ENCODE data around the gene H1-8. TPM values are rescaled to one million over a fixed set of nuclear protein-coding genes. Genes with fewer than 3 reads are reported as not detected.

Gene H1-8
- total RNA-seq, 1 donor from 2014 or later, result not detected

DNA sequence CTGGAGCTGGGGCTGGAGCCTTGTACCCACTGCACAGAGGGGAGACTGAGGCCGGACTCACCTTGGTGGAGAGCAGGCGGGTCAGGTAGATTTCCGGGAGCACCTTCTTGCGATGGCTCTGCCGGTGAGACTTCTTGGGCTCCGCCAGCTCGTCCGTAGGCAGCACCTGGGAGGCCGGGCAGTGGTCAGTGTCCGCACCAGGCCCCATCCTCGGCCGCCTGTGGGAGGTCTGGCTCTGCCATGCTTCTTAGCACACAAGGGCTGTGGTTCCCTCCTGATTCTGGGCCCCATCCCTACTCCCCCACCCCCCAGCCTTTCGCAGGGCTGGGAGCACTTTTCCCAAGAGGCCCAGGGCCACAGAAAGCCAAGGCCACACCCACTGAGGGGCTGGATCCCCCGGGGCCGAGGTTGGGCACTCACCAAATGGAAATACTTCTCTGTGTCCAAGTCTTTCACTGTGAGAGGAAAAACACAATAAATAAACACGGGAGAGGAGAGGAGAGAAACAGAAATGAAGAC, 17.4 kb downstream of the H1-8 start:
- H3K27ac ChIP-seq (replicated peaks), result peak overlapping the region; percentile 93
- DNase-seq, result peak; percentile 60
- peaks cover 75% of the 10 kb centered on the region for H3K36me3 ChIP-seq
- H3K9me3 ChIP-seq (replicated peaks), result no peaks in the 10 kb centered on the region
- H3K4me3 ChIP-seq, result peak overlapping the region; percentile 36
- TF ChIP-seq CTCF (IDR thresholded peaks at IDR 0.05; ENCODE audit: borderline replicate concordance), result no peak
- no peaks in the 10 kb centered on the region for H3K27me3 ChIP-seq (ENCODE audit: low read depth)
- H3K4me1 ChIP-seq, result peaks cover 99% of the 10 kb centered on the region
- intact Hi-C loops (cut with micrococcal nuclease), result no loop called here

DNA sequence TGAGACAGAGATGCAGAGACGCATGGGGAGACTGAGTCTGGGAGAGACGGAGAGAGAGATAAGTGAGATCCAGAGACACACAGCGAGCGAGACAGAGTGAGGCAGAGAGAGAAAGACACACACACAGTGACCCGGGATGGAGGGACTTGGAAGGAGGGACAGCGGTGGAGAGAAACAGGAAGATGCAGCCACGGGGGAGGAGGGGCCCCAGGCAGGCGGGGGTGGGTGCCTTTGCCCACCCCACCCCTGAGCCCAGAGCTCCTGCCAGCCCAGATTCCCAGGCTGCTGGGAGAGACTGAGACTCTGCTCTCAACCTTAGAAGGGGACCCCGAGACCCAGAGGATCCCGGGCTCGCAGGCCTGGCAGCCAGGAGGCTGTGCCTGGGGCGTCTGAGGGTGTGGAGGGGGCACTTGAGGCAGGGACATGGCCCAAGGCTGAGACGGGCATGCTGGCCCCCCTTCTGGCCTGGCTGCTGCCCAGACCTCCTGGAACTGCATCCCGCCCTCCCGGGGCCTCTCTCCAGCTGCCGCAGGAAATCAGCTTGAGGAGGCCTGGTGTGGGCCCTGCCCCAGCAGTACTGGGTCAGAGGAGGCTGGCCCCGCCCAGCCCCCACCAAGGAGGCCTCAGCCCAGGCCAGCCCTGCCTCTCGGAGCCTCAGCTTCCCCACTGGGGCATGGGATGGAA, 18.1 kb downstream of the H1-8 start:
- intact Hi-C loops (cut with micrococcal nuclease), result no loop called here

DNA sequence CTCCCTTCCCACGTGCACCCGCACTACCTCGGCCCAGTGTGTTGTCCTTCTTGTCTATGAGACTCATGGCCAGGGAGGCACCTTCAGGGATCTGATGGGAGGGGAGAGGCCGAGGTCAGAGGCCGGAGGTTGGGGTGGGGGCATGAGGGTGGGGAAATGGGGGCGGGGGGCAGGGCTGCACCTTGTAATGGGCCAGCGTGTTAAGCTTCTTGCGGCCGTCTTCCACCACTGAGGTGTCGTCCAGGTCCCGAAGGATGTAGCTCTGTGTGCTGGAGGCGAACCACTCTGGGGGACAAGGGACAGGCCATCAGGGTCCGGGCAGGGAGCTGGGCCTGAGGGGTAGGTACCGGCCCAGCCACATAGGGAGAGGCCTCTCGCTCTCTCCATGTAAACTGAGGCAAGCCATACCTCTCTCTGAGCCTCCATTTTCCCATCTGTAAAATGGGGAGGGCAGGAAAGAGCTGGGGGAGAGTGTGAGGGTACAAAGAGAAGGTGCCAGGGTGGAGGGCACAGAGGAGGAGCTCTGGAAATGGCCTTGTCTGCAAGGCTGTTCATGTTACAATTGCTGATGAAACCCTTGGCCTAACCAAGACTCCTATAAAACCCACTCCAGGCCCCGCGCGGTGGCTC, 18.8 kb downstream of the H1-8 start:
- Histone ChIP-seq H3K4me3 (peak overlapping the region; percentile 36), H3K27ac (replicated peaks) (peak overlapping the region; percentile 93), H3K4me1 (peaks cover 100% of the 10 kb centered on the region), H3K9me3 (replicated peaks) (no peaks in the 10 kb centered on the region), H3K27me3 (ENCODE audit: low read depth) (no peaks in the 10 kb centered on the region), H3K36me3 (peaks cover 79% of the 10 kb centered on the region)
- intact Hi-C loops (cut with micrococcal nuclease), result no loop called here
- TF ChIP-seq CTCF (IDR thresholded peaks at IDR 0.05; ENCODE audit: borderline replicate concordance), result no peak
- no peak for DNase-seq

More for the DNA sequence above, 18.1 kb downstream of the H1-8 start:
- no peaks in the 10 kb centered on the region for H3K9me3 ChIP-seq (replicated peaks)
- no peaks in the 10 kb centered on the region for H3K27me3 ChIP-seq (ENCODE audit: low read depth)
- H3K4me1 ChIP-seq, result peaks cover 99% of the 10 kb centered on the region
- peak overlapping the region; percentile 93 for H3K27ac ChIP-seq (replicated peaks)
- H3K36me3 ChIP-seq, result peaks cover 79% of the 10 kb centered on the region
- H3K4me3 ChIP-seq, result peak overlapping the region; percentile 36
- DNase-seq, result peak; percentile 88
- TF ChIP-seq CTCF (IDR thresholded peaks at IDR 0.05; ENCODE audit: borderline replicate concordance), result no peak

DNA sequence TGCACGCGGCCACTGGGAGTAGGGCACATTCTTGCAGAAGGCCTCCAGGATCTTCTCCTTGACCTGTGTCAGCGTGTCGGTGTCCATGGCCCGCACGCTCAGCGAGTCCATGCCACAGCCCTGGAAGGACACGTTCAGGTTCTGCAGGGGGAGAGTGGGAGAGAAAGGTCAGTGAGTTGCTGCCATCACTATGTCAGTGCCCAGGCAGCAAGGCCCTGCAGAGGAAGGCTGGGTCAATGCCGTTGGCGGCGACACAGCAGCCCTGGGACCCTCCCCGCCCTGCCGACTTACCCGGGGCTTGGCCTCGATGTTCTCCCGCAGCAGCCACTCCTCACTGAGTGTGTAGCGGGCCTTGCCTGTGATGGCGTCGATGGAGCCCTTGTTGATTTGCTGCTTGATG, 19.8 kb downstream of the H1-8 start:
- intact Hi-C loops (cut with micrococcal nuclease), result no loop called here
- no peaks in the 10 kb centered on the region for H3K9me3 ChIP-seq (replicated peaks)
- peaks cover 76% of the 10 kb centered on the region for H3K36me3 ChIP-seq
- no peaks in the 10 kb centered on the region for H3K27me3 ChIP-seq (ENCODE audit: low read depth)
- H3K4me3 ChIP-seq, result no peak overlapping the region
- peak overlapping the region; percentile 93 for H3K27ac ChIP-seq (replicated peaks)
- H3K4me1 ChIP-seq, result peaks cover 100% of the 10 kb centered on the region
- no peak for TF ChIP-seq CTCF (IDR thresholded peaks at IDR 0.05; ENCODE audit: borderline replicate concordance)
- no peak for DNase-seq

DNA sequence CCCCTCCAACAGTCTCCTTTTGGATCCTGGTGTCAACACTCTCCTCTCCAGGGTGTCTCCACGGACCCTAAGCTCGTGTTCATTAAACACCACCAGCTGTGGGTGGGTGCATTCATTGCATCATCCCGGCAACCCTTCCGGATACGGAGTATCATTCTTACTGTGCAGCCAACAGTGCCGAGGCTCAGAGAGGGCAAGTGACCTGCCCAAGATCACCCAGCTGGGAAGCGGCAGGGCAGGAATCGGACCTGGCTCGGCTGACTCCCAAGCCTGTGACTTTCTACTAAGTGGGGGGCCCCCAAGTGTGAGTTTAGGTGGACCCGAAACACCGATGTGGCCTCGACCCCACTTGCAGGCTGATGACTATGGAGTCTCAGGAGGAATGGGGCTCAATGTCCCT, 20.4 kb downstream of the H1-8 start:
- no peak for DNase-seq

More for the DNA sequence above, 20.4 kb downstream of the H1-8 start:
- TF ChIP-seq CTCF (IDR thresholded peaks at IDR 0.05; ENCODE audit: borderline replicate concordance), result no peak
- intact Hi-C loops (cut with micrococcal nuclease), result no loop called here
- H3K36me3 ChIP-seq, result peaks cover 77% of the 10 kb centered on the region
- H3K27ac ChIP-seq (replicated peaks), result peak overlapping the region; percentile 93
- H3K4me1 ChIP-seq, result peaks cover 100% of the 10 kb centered on the region
- H3K4me3 ChIP-seq, result no peak overlapping the region
- H3K9me3 ChIP-seq (replicated peaks), result no peaks in the 10 kb centered on the region
- no peaks in the 10 kb centered on the region for H3K27me3 ChIP-seq (ENCODE audit: low read depth)
